IMR-90 (cell line): ENCODE measurements around the gene BRIP1. TPM values are rescaled to one million over a fixed set of nuclear protein-coding genes. Genes with fewer than 3 reads are reported as not detected.

Experiments
- ATAC-seq: fragments of 200-7000 bp; cut with Tn5 transposase; 2 replicates; pipeline ENCODE4 v1.9.1; 2020; ENCODE audit warnings: low read depth, mild to moderate bottlenecking, moderate library complexity
- BruUV-seq: library from RNA; stranded (reverse); fragments of 400-500 nt; replicated peaks from 2 replicates; lab custom pipeline; 2021; lab: Mats Ljungman, UMichigan
- CTCF ChIA-PET: fragments of 300-600 bp; formaldehyde crosslinking; extraction: SDS; loops from one replicate; lab custom pipeline; 2021; ENCODE audit warnings: antibody characterized with exemption; lab: Yijun Ruan, JAX
- POLR2A ChIA-PET: fragments of 300-600 bp; sonication (Branson Sonifier 250); formaldehyde crosslinking; loops from one replicate; lab custom pipeline; 2022; ENCODE audit warnings: antibody characterized with exemption; ENCODE audit not compliant: unreplicated experiment; lab: Charles Lee
- DNase-seq: peaks from one replicate; pipeline ENCODE4 v3.0.0; 2013
- H2AFZ ChIP-seq: replicated peaks from 2 replicates; pipeline ENCODE3; 2013; ENCODE audit warnings: low read length, mild to moderate bottlenecking; ENCODE audit not compliant: poor library complexity
- H2AK5ac ChIP-seq: 2 replicates; pipeline ENCODE4 v1.6.1; 2013; ENCODE audit warnings: low read depth, low read length, inconsistent platforms
- H2AK9ac ChIP-seq: replicated peaks from 2 replicates; pipeline ENCODE3; 2013; ENCODE audit warnings: mild to moderate bottlenecking, low read depth, low read length, moderate library complexity; ENCODE audit not compliant: poor library complexity
- H2BK120ac ChIP-seq: 2 replicates; pipeline ENCODE4 v1.6.1; 2013; ENCODE audit warnings: low read depth, low read length, inconsistent platforms
- H2BK15ac ChIP-seq: 3 replicates; pipeline ENCODE4 v1.6.1; 2013; ENCODE audit warnings: low read depth, low read length, inconsistent platforms
- H2BK20ac ChIP-seq: 2 replicates; pipeline ENCODE4 v1.6.1; 2013; ENCODE audit warnings: low read depth, mild to moderate bottlenecking, inconsistent platforms, low read length, moderate library complexity
- H2BK5ac ChIP-seq: 2 replicates; pipeline ENCODE4 v1.6.1; 2013; ENCODE audit warnings: mild to moderate bottlenecking, low read depth, low read length, inconsistent platforms; ENCODE audit not compliant: poor library complexity, severe bottlenecking
- H3K14ac ChIP-seq: replicated peaks from 2 replicates; pipeline ENCODE4 v1.6.1; 2013; ENCODE audit warnings: low read depth, low read length, inconsistent platforms
- H3K18ac ChIP-seq: 2 replicates; pipeline ENCODE4 v1.6.1; 2013; ENCODE audit warnings: low read depth, low read length, control low read depth
- H3K23ac ChIP-seq: 2 replicates; pipeline ENCODE4 v1.6.1; 2013; ENCODE audit warnings: low read depth, low read length, inconsistent platforms
- H3K27ac ChIP-seq: 2 replicates; pipeline ENCODE4 v1.5.1; 2013; ENCODE audit warnings: mild to moderate bottlenecking, control low read depth, low read length; ENCODE audit not compliant: insufficient read depth
- H3K27me3 ChIP-seq: 2 replicates; pipeline ENCODE4 v1.6.1; 2013; ENCODE audit warnings: low read length; ENCODE audit not compliant: control insufficient read depth, insufficient read depth
- H3K36me3 ChIP-seq: 2 replicates; pipeline ENCODE4 v1.6.1; 2013; ENCODE audit warnings: low read length, mixed read lengths; ENCODE audit not compliant: control insufficient read depth, insufficient read depth
- H3K4ac ChIP-seq: 2 replicates; pipeline ENCODE4 v1.6.1; 2013; ENCODE audit warnings: low read depth, low read length, inconsistent platforms
- H3K4me1 ChIP-seq: 2 replicates; pipeline ENCODE4 v1.6.1; 2013; ENCODE audit warnings: low read length, mixed read lengths; ENCODE audit not compliant: control insufficient read depth, insufficient read depth
- H3K4me2 ChIP-seq: 2 replicates; pipeline ENCODE4 v1.6.1; 2013; ENCODE audit warnings: low read depth, mild to moderate bottlenecking, control low read depth, low read length, moderate library complexity
- H3K4me3 ChIP-seq: 2 replicates; pipeline ENCODE4 v1.5.1; 2013; ENCODE audit warnings: low read depth, mild to moderate bottlenecking, control low read depth, low read length, moderate library complexity; ENCODE audit not compliant: insufficient read depth
- H3K56ac ChIP-seq: 2 replicates; pipeline ENCODE4 v1.6.1; 2013; ENCODE audit warnings: low read length, inconsistent platforms; ENCODE audit not compliant: insufficient read depth; ENCODE audit errors: extremely low read depth
- H3K79me1 ChIP-seq, 2 experiments: 2 replicates each; pipeline ENCODE4 v1.6.1; 2013; ENCODE audit warnings: low read length in 2 of 2, inconsistent platforms in 1 of 2, low read depth in 1 of 2
- H3K9ac ChIP-seq: 2 replicates; pipeline ENCODE4 v1.6.1; 2013; ENCODE audit warnings: low read depth, low read length, control low read depth
- H3K9me1 ChIP-seq: 2 replicates; pipeline ENCODE4 v1.6.1; 2013; ENCODE audit warnings: low read length, inconsistent platforms; ENCODE audit not compliant: insufficient read depth
- H3K9me3 ChIP-seq: 2 replicates; pipeline ENCODE4 v1.6.1; 2013; ENCODE audit warnings: low read length; ENCODE audit not compliant: control insufficient read depth, insufficient read depth
- H4K20me1 ChIP-seq: 2 replicates; pipeline ENCODE4 v1.6.1; 2013; ENCODE audit warnings: low read length, inconsistent platforms; ENCODE audit not compliant: insufficient read depth
- H4K5ac ChIP-seq: 2 replicates; pipeline ENCODE4 v1.6.1; 2013; ENCODE audit warnings: mild to moderate bottlenecking, low read depth, low read length, control low read depth
- H4K8ac ChIP-seq, 2 experiments: 2 replicates each; pipeline ENCODE4 v1.6.1; 2013; ENCODE audit warnings: low read depth in 2 of 2, low read length in 2 of 2, control low read depth in 1 of 2, inconsistent platforms in 1 of 2
- H4K91ac ChIP-seq: 2 replicates; pipeline ENCODE4 v1.6.1; 2013; ENCODE audit warnings: low read depth, low read length, inconsistent platforms; ENCODE audit not compliant: insufficient read depth
- FOS ChIP-seq: fragments of 150-350 bp; IDR thresholded peaks from 2 replicates; pipeline ENCODE4 v1.6.1; 2016; ENCODE audit warnings: low read depth, low read length
- MXI1 ChIP-seq: IDR thresholded peaks from 2 replicates; pipeline ENCODE4 v1.6.1; 2012; ENCODE audit warnings: low read depth, mild to moderate bottlenecking, low read length, moderate library complexity, borderline replicate concordance
- WGBS, 2 experiments: methylation state at CpG; one replicate each; pipeline versions ENCODE4 v1.1.5 to v1.1.7; 2013; ENCODE audit warnings: missing lambda C conversion rate in 2 of 2; ENCODE audit not compliant: insufficient read length in 1 of 2; ENCODE audit errors: extremely low coverage in 2 of 2; 5-methylcytosine and 5-hydroxymethylcytosine counted together
- dilution Hi-C: fragments of 300-500 bp; cut with HindIII; formaldehyde crosslinking; loops from one replicate; pipeline ENCODE4 v1.14.3; 2018; ENCODE audit warnings: low sequenced_read_pairs; ENCODE audit not compliant: unreplicated experiment
- in situ Hi-C: fragments of 300-500 bp; cut with MboI; formaldehyde crosslinking; loops from 3 replicates; pipeline ENCODE4 v1.14.3; 2019; ENCODE audit warnings: low sequenced_read_pairs, inconsistent platforms, mixed read lengths
- intact Hi-C: fragments of 100-400 bp; cut with micrococcal nuclease; formaldehyde crosslinking; loops from 2 replicates; pipeline ENCODE4 v1.10.0; 2022
- polyA plus RNA-seq, 3 experiments: library from polyadenylated mRNA; depleted of rRNA; stranded (reverse); fragments of >200 nt; gene quantifications; 2 replicates each; pipeline ENCODE4 v1.2.3, GENCODE V29; 2012; ENCODE audit warnings: low replicate concordance in 1 of 3
- total RNA-seq: library from RNA; depleted of rRNA; stranded (reverse); fragments of >200 nt; gene quantifications from 2 replicates; pipeline ENCODE4 v1.2.3, GENCODE V29; 2012
- TF ChIP-seq, protein P1 (sequence below): fragments of 150-350 bp; IDR thresholded peaks from 2 replicates; pipeline ENCODE4 v1.6.1; 2017; ENCODE audit warnings: mild to moderate bottlenecking, antibody characterized with exemption, low read length, low read depth

BRIP1 gene
- total and polyA plus RNA-seq, 2 of the 4 experiments (the other 2 are of a cell fraction), result 6.1 to 19.7 TPM

DNA sequence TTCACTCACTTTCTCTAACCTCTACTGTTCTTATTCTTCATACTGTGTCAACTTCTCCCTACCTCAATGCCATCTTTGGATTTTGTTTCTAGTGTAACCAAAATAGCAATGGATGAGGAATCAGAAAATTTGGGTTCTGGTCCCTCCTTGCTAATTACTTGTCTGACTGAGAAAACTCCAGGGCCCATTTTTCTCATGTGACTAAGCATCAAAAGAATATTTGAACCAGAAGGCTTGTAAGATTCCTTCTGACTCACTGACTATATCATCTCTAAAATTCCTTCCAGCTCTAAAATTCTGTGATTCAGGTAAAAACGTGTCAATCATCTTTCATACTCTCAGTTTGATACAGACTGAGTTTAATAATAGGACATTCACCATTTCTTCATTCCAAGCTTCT, 57.9 kb downstream of the BRIP1 start:
- H2BK20ac ChIP-seq, result no peak overlapping the region
- in situ Hi-C loops, result no loop called here
- H3K27me3 ChIP-seq, result no peaks in the 10 kb centered on the region
- peaks cover 7% of the 10 kb centered on the region for H3K9me1 ChIP-seq
- H3K4me1 ChIP-seq, result peaks cover 6% of the 10 kb centered on the region; the same call in 1 of the 2 replicates
- no peak overlapping the region for H3K23ac ChIP-seq
- H3K79me1 ChIP-seq, result peaks cover 6 to 30% of the 10 kb centered on the region in 2 experiments; a peak in 2 of 4 replicates
- H2BK5ac ChIP-seq, result peak overlapping the region; percentile 90
- H4K91ac ChIP-seq, result no peak overlapping the region
- H2BK120ac ChIP-seq, result peak overlapping the region; percentile 86; the same call in 1 of the 2 replicates
- no CpG with 5 or more reads among the region's 1 CpG for whole genome bisulfite sequencing, 2 experiments
- H3K14ac ChIP-seq, result no peak overlapping the region
- no peak overlapping the region for H4K8ac ChIP-seq
- peak overlapping the region; percentile 72; the same call in 1 of the 2 replicates for H3K4me2 ChIP-seq
- TF ChIP-seq, protein P1, sequence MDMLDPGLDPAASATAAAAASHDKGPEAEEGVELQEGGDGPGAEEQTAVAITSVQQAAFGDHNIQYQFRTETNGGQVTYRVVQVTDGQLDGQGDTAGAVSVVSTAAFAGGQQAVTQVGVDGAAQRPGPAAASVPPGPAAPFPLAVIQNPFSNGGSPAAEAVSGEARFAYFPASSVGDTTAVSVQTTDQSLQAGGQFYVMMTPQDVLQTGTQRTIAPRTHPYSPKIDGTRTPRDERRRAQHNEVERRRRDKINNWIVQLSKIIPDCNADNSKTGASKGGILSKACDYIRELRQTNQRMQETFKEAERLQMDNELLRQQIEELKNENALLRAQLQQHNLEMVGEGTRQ, result no peak
- TF ChIP-seq MXI1 (no peak), FOS (0 out of 2 replicates have a peak, but pooled peaks have one; percentile 18)
- dilution Hi-C loops, result no loop called here
- no peaks in the 10 kb centered on the region for H4K20me1 ChIP-seq
- no peak overlapping the region for H3K18ac ChIP-seq
- CTCF ChIA-PET, result interaction anchor here (0.8 kb wide), 1 partner anchor 63 kb away, joined by 3 read pairs; no protein-coding TSS in a partner anchor
- ATAC-seq, result peak; percentile 68
- H3K9ac ChIP-seq, result no peak overlapping the region
- peak; percentile 74 for DNase-seq
- H2AK5ac ChIP-seq, result no peak overlapping the region
- intact Hi-C loops, result no loop called here
- H3K36me3 ChIP-seq, result peaks cover 1% of the 10 kb centered on the region; the same call in 1 of the 2 replicates
- H2AFZ ChIP-seq, result no peak overlapping the region
- H4K5ac ChIP-seq, result no peak overlapping the region; the same call in 1 of the 2 replicates
- no peak overlapping the region for H3K27ac ChIP-seq
- no peak overlapping the region for H3K56ac ChIP-seq
- H2AK9ac ChIP-seq, result no peak overlapping the region
- H3K4me3 ChIP-seq, result no peak overlapping the region
- H2BK15ac ChIP-seq, result no peak overlapping the region
- POLR2A ChIA-PET, result no interaction called here
- no peak overlapping the region for H3K4ac ChIP-seq
- H3K9me3 ChIP-seq, result no peaks in the 10 kb centered on the region
- no TSS peak for BruUV-seq
